GM23338 (cell line): ENCODE measurements around the gene FAT1. TPM values are rescaled to one million over a fixed set of nuclear protein-coding genes. Genes with fewer than 3 reads are reported as not detected.

Source experiments
- ATAC-seq: fragments of 200-7000 bp; cut with Tn5 transposase; 3 replicates; pipeline ENCODE4 v1.9.1; 2020
- DNase-seq: peaks from one replicate; pipeline ENCODE4 v3.0.0-alpha.2; 2015; ENCODE audit warnings: low spot score
- H2AFZ ChIP-seq: fragments of 200-600 bp; sonication (generic); 2 replicates; pipeline ENCODE4 v1.8.0; 2016; ENCODE audit warnings: antibody characterized with exemption, mild to moderate bottlenecking, moderate library complexity
- H3F3A ChIP-seq: fragments of 200-600 bp; sonication (generic); replicated peaks from 2 replicates; pipeline ENCODE4 v1.8.0; 2017; ENCODE audit warnings: antibody characterized with exemption, mixed run types, low read depth
- H3K27ac ChIP-seq: fragments of 200-600 bp; sonication (generic); 2 replicates; pipeline ENCODE4 v1.6.1; 2016; ENCODE audit warnings: low read depth
- H3K27me3 ChIP-seq: fragments of 200-600 bp; sonication (generic); 2 replicates; pipeline ENCODE4 v1.8.0; 2016; ENCODE audit warnings: mild to moderate bottlenecking, mixed run types, moderate library complexity; ENCODE audit not compliant: insufficient read depth
- H3K36me3 ChIP-seq: fragments of 200-600 bp; sonication (generic); 2 replicates; pipeline ENCODE4 v1.8.0; 2016; ENCODE audit warnings: mild to moderate bottlenecking; ENCODE audit not compliant: insufficient read depth
- H3K4me1 ChIP-seq: fragments of 200-600 bp; sonication (generic); 2 replicates; pipeline ENCODE4 v1.8.0; 2016; ENCODE audit warnings: mild to moderate bottlenecking, moderate library complexity; ENCODE audit not compliant: insufficient read depth
- H3K4me2 ChIP-seq: fragments of 200-600 bp; sonication (generic); 2 replicates; pipeline ENCODE4 v1.7.1; 2017; ENCODE audit warnings: mixed run types
- H3K4me3 ChIP-seq: fragments of 200-600 bp; sonication (generic); 2 replicates; pipeline ENCODE4 v1.6.1; 2016; ENCODE audit warnings: mixed run types
- H3K79me2 ChIP-seq: fragments of 200-600 bp; sonication (generic); replicated peaks from 2 replicates; pipeline ENCODE4 v1.8.0; 2017; ENCODE audit warnings: mild to moderate bottlenecking; ENCODE audit not compliant: insufficient read depth
- H3K9me2 ChIP-seq: fragments of 200-600 bp; sonication (generic); 2 replicates; pipeline ENCODE4 v1.8.0; 2017; ENCODE audit not compliant: insufficient read depth
- H4K20me1 ChIP-seq: fragments of 200-600 bp; sonication (generic); replicated peaks from 2 replicates; pipeline ENCODE4 v1.8.0; 2017; ENCODE audit warnings: mild to moderate bottlenecking; ENCODE audit not compliant: insufficient read depth
- H3K27ac Mint-ChIP-seq: 2 replicates; pipeline ENCODE4 v1.8.0; 2020; ENCODE audit warnings: inconsistent platforms, mild to moderate bottlenecking, moderate library complexity, mixed read lengths
- H3K27me3 Mint-ChIP-seq: 3 replicates; pipeline ENCODE4 v1.8.0; 2022; ENCODE audit warnings: low read depth, mild to moderate bottlenecking, moderate library complexity, mixed read lengths, inconsistent platforms; ENCODE audit not compliant: insufficient read depth, poor library complexity
- H3K36me3 Mint-ChIP-seq: 3 replicates; pipeline ENCODE4 v1.8.0; 2021; ENCODE audit warnings: low read depth, mild to moderate bottlenecking, inconsistent platforms, moderate library complexity, mixed read lengths
- H3K4me1 Mint-ChIP-seq: 3 replicates; pipeline ENCODE4 v1.8.0; 2020; ENCODE audit warnings: mild to moderate bottlenecking, inconsistent platforms, mixed read lengths
- H3K4me3 Mint-ChIP-seq: 3 replicates; pipeline ENCODE4 v1.8.0; 2021; ENCODE audit warnings: moderate library complexity, mild to moderate bottlenecking, inconsistent platforms, mixed read lengths
- H3K9me3 Mint-ChIP-seq: 3 replicates; pipeline ENCODE4 v1.8.0; 2020; ENCODE audit warnings: moderate library complexity, mild to moderate bottlenecking, inconsistent platforms, mixed read lengths
- CREB1 ChIP-seq: fragments of 250-450 bp; sonication (Bioruptor Pico); IDR thresholded peaks from 2 replicates; pipeline ENCODE4 v1.5.0; 2020; ENCODE audit warnings: low read depth, mild to moderate bottlenecking, moderate library complexity
- ETS1 ChIP-seq: IDR thresholded peaks from 2 replicates; pipeline ENCODE4 v1.6.1; 2016; ENCODE audit warnings: antibody characterized with exemption
- EZH2 ChIP-seq: fragments of 200-600 bp; sonication (generic); IDR thresholded peaks from one replicate; pipeline ENCODE4 v1.8.0; 2017; ENCODE audit warnings: antibody characterized with exemption, mild to moderate bottlenecking, low read depth; ENCODE audit not compliant: unreplicated experiment
- EZH2phosphoT487 ChIP-seq: fragments of 200-600 bp; sonication (generic); IDR thresholded peaks from one replicate; pipeline ENCODE4 v1.8.1; 2018; ENCODE audit warnings: antibody characterized with exemption; ENCODE audit not compliant: unreplicated experiment
- JUNB ChIP-seq: IDR thresholded peaks from one replicate; pipeline ENCODE4 v1.6.1; 2016; ENCODE audit warnings: antibody characterized with exemption; ENCODE audit not compliant: unreplicated experiment
- NANOG ChIP-seq: IDR thresholded peaks from 2 replicates; pipeline ENCODE4 v1.6.1; 2016; ENCODE audit warnings: antibody characterized with exemption, borderline replicate concordance
- POLR2AphosphoS5 ChIP-seq: IDR thresholded peaks from 2 replicates; pipeline ENCODE4 v1.6.1; 2016; ENCODE audit warnings: antibody characterized with exemption, low read depth
- REST ChIP-seq: IDR thresholded peaks from one replicate; pipeline ENCODE4 v1.6.1; 2018; ENCODE audit warnings: antibody characterized with exemption; ENCODE audit not compliant: unreplicated experiment
- STAT1 ChIP-seq: IDR thresholded peaks from one replicate; pipeline ENCODE4 v1.6.1; 2016; ENCODE audit warnings: antibody characterized with exemption; ENCODE audit not compliant: unreplicated experiment
- ZNF114 ChIP-seq: fragments of 250-450 bp; sonication (Bioruptor Pico); IDR thresholded peaks from 2 replicates; pipeline ENCODE4 v1.5.0; 2020; ENCODE audit warnings: mild to moderate bottlenecking, moderate library complexity
- ZNF331 ChIP-seq: fragments of 250-450 bp; sonication (Bioruptor Pico); IDR thresholded peaks from 2 replicates; pipeline ENCODE4 v1.5.0; 2020; ENCODE audit warnings: low read depth, mild to moderate bottlenecking, moderate library complexity
- ZNF462 ChIP-seq: fragments of 250-450 bp; sonication (Bioruptor Pico); IDR thresholded peaks from 2 replicates; pipeline ENCODE4 v1.5.0; 2020; ENCODE audit warnings: mild to moderate bottlenecking, moderate library complexity
- polyA plus RNA-seq: library from polyadenylated mRNA; unstranded; fragments of >200 nt; fragmentation: Nextera tagmentation; extraction: Ambion mirVana; gene quantifications from 2 replicates; pipeline ENCODE4 v1.2.1, GENCODE V29; 2016
- total RNA-seq: library from RNA; depleted of rRNA; stranded (reverse); fragments of >200 nt; shearing (Covaris generic); gene quantifications from 2 replicates; pipeline ENCODE4 v1.2.3, GENCODE V29; 2014
- TF ChIP-seq, protein P1 (sequence below), 2 experiments: fragments of 200-600 bp in 1 of 2; sonication (generic) in 1 of 2; conservative IDR thresholded peaks; 2 replicates each; pipeline versions ENCODE4 v1.5.1 to v1.6.1; 2016 to 2017; ENCODE audit warnings: antibody characterized with exemption in 2 of 2, low read depth in 2 of 2, mild to moderate bottlenecking in 2 of 2, moderate library complexity in 1 of 2

The FAT1 gene
- total and polyA plus RNA-seq, 2 experiments from 2014 or later = 37.6 to 137 TPM

- Histone ChIP-seq H3K36me3 (peaks cover 8% of the 10 kb centered on the region), H3K9me2 (no peaks in the 10 kb centered on the region), H4K20me1 (peaks cover 37% of the 10 kb centered on the region), H3K4me1 (peaks cover 10% of the 10 kb centered on the region), H2AFZ (no peak overlapping the region), H3F3A (no peaks in the 10 kb centered on the region), H3K27ac (no peak overlapping the region), H3K27me3 (no peaks in the 10 kb centered on the region), H3K4me3 (no peak overlapping the region), H3K4me2 (no peak overlapping the region), H3K79me2 (peaks cover 100% of the 10 kb centered on the region)
- Mint-ChIP-seq H3K27ac (no peak overlapping the region), H3K27me3 (peaks cover under 1% of the 10 kb centered on the region), H3K4me1 (peaks cover 22% of the 10 kb centered on the region), H3K9me3 (no peaks in the 10 kb centered on the region), H3K36me3 (peaks cover 44% of the 10 kb centered on the region), H3K4me3 (no peak overlapping the region)
- TF ChIP-seq POLR2AphosphoS5 (no peak), CREB1 (no peak), EZH2 (no peak), STAT1 (no peak), EZH2phosphoT487 (no peak), ZNF331 (CRISPR knock-in tag) (no peak), JUNB (no peak), ETS1 (no peak), ZNF462 (CRISPR knock-in tag) (no peak), REST (no peak), NANOG (no peak), ZNF114 (CRISPR knock-in tag) (no peak)
- TF ChIP-seq, protein P1, sequence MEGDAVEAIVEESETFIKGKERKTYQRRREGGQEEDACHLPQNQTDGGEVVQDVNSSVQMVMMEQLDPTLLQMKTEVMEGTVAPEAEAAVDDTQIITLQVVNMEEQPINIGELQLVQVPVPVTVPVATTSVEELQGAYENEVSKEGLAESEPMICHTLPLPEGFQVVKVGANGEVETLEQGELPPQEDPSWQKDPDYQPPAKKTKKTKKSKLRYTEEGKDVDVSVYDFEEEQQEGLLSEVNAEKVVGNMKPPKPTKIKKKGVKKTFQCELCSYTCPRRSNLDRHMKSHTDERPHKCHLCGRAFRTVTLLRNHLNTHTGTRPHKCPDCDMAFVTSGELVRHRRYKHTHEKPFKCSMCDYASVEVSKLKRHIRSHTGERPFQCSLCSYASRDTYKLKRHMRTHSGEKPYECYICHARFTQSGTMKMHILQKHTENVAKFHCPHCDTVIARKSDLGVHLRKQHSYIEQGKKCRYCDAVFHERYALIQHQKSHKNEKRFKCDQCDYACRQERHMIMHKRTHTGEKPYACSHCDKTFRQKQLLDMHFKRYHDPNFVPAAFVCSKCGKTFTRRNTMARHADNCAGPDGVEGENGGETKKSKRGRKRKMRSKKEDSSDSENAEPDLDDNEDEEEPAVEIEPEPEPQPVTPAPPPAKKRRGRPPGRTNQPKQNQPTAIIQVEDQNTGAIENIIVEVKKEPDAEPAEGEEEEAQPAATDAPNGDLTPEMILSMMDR (conservative IDR thresholded peaks at IDR 0.05; ENCODE audit: low read depth in 2 of 2) = no peak
- no peak for DNase-seq
- ATAC-seq = no peak
These were observed 15.1 kb downstream of the FAT1 start for GRCh38 chr4:186708554-186708953.
